ENCODE measurements around the gene USP3.

- TF ChIP-seq CTCF (IDR thresholded peaks at IDR 0.05) (no peak), EZH2 (IDR thresholded peaks at IDR 0.05) (peak; percentile 45)
Observed at GRCh38 chr15:63501256-63502089, 2.9 kb upstream of the USP3 start.
